Effector memory CD8-positive, alpha-beta T cell (primary cell): ENCODE results near the gene MRPL37.
A peak's percentile ranks its signal among the peaks of the same experiment; 100 is the strongest.

Experiments
- ATAC-seq: fragments of 150-1000 bp; cut with Tn5 transposase; replicated peaks from 2 replicates; pipeline ENCODE4 v1.10.0; 2021; ENCODE audit warnings: mild to moderate bottlenecking, moderate library complexity
- DNase-seq, 3 experiments: peaks; one replicate each; pipeline ENCODE4 v3.0.0; 2021
- H3K27ac Mint-ChIP-seq, 2 donors: one replicate each; pipeline ENCODE4 v1.8.0; 2022; ENCODE audit warnings: mild to moderate bottlenecking in 2 of 2, mixed read lengths in 2 of 2, moderate library complexity in 2 of 2
- H3K27me3 Mint-ChIP-seq, 2 donors: one replicate each; pipeline ENCODE4 v1.8.0; 2022; ENCODE audit warnings: mixed read lengths in 2 of 2
- H3K36me3 Mint-ChIP-seq: one replicate; pipeline ENCODE4 v1.8.0; 2022; ENCODE audit warnings: mild to moderate bottlenecking, moderate library complexity, mixed read lengths; ENCODE audit not compliant: insufficient read depth
- H3K4me1 Mint-ChIP-seq, 2 donors: one replicate each; pipeline ENCODE4 v1.8.0; 2022; ENCODE audit warnings: low read depth in 2 of 2, mixed read lengths in 2 of 2
- H3K4me3 Mint-ChIP-seq, 2 donors: one replicate each; pipeline ENCODE4 v1.8.0; 2022; ENCODE audit warnings: mild to moderate bottlenecking in 2 of 2, mixed read lengths in 2 of 2, moderate library complexity in 2 of 2
- H3K9me3 Mint-ChIP-seq, 2 donors: one replicate each; pipeline ENCODE4 v1.8.0; 2022; ENCODE audit warnings: mixed read lengths in 2 of 2

The MRPL37 gene

DNA sequence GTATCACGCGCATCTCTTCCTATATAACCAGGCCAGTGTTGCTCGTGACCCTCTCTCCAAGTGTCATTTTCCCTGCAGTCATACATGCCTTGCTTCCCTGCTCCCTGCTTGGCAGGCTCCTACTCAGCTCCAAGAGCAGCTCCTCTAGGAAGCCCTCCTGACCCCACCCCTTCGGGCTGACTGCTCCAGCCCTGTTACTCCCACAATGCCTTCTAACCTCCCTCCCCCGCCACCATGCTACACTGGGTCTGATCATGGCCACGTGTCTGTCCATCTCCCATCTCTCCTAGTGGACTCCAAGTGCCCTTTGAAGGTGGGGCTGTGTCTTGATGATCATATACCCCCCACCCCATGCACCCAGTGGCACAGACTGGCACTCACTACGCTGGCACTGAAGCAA is 44.7 kb downstream of the MRPL37 start:
- peaks cover 4 to 12% of the 10 kb centered on the region in 2 donors for H3K4me1 Mint-ChIP-seq
- H3K27me3 Mint-ChIP-seq: no peaks in the 10 kb centered on the region
- H3K9me3 Mint-ChIP-seq: no peaks in the 10 kb centered on the region
- no peak for ATAC-seq
- H3K27ac Mint-ChIP-seq: peak overlapping the region in 1 of 2 donors; percentile 4
- H3K36me3 Mint-ChIP-seq: peaks cover 49% of the 10 kb centered on the region
- DNase-seq: no peak
- H3K4me3 Mint-ChIP-seq: no peak overlapping the region

DNA sequence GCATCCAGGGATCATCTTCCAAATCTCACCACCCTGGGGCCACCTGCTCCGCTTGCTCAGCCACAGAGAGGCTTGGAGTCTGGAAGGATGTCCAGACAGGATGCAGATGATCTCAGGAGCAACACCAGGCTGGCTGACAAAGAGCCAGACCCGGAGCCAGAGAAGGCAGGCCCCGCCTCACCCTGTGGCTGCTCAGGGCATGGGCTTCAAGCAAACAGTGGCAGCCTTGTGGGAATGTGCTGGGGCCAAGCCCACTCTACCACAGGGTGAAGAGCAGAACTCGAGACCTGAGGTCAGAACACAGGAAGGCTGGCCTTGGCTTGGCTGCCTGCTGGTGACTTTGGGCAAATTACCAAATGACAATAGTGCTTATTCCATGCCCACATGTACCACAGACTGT is 45.5 kb downstream of the MRPL37 start:
- Mint-ChIP-seq H3K36me3 (peaks cover 46% of the 10 kb centered on the region), H3K4me3 (no peak overlapping the region), H3K9me3 (no peaks in the 10 kb centered on the region), H3K27me3 (no peaks in the 10 kb centered on the region), H3K4me1 (peaks cover 6 to 12% of the 10 kb centered on the region in 2 donors), H3K27ac (peak overlapping the region in 1 of 2 donors; percentile 75)
- ATAC-seq (no peak), DNase-seq (no peak)

DNA sequence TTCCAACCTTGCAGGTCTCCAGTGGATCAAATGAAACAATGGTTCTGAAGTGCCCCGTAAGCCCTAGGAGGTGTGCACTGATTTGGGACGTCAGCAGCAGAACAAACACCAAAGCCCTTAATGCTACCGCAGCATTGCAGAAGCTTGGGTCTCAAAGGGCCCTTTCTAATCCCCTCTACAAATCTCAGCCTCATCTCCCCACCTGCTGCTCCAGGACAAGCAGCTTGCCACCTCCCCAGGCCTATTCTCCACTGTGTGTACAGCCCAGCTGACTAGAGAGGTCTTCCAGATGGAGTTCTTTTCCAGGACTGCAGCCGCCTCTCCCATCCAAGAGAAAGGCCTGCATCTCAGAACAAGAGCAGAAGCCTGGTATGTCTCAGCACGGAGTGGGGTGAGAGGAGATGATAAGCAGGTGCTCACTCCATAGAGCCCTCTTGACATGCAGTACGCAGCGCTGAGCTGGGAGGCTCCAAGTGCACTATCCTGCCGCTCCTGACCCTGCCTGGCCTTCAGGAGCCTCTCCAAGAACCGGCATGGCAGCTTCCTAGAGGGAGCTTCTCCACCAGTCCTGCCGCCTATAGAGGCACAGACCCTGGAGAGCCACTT is 46.3 kb downstream of the MRPL37 start:
- H3K9me3 Mint-ChIP-seq: no peaks in the 10 kb centered on the region
- H3K27ac Mint-ChIP-seq: peak overlapping the region in 1 of 2 donors; percentile 26
- ATAC-seq (no peak), DNase-seq (no peak)
- peaks cover 6 to 12% of the 10 kb centered on the region in 2 donors for H3K4me1 Mint-ChIP-seq
- no peak overlapping the region for H3K4me3 Mint-ChIP-seq
- no peaks in the 10 kb centered on the region for H3K27me3 Mint-ChIP-seq
- H3K36me3 Mint-ChIP-seq: peaks cover 48% of the 10 kb centered on the region

DNA sequence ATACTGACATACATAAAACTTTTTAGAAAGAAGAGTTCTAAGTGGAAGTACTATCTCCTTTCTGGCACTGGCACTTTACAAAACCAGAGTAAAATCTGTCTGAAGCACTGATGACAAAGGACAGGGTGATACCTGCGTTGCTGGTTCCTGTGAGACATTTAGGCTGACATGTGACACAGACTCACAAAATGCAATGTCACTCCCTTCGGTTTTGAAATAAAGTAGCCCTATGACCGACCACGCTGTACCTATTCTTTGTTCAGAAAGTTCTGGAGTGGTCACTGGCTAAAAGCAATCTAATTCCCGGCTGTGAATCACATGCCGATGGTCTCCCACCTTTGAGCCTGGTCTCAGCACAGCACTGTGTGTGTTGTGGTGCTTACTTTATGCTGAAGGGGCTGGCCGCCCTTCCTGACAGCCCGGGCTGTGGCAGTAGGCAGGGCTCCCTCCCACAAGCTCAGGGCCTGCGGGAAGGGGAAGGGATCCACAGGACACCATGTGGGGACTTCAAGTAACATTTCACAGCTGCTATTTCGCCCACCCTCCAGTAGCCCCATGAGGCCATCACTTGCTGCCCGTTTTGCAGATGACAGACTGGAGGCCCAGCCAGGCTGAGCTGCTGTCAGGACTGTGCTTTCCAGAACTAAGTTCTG is 48.0 kb downstream of the MRPL37 start:
- H3K27ac Mint-ChIP-seq: peak overlapping the region in 1 of 2 donors; percentile 86
- DNase-seq: no peak
- ATAC-seq: no peak
- peaks cover 50% of the 10 kb centered on the region for H3K36me3 Mint-ChIP-seq
- H3K4me1 Mint-ChIP-seq: peaks cover 10 to 11% of the 10 kb centered on the region in 2 donors
- H3K9me3 Mint-ChIP-seq: no peaks in the 10 kb centered on the region
- no peak overlapping the region for H3K4me3 Mint-ChIP-seq
- H3K27me3 Mint-ChIP-seq: no peaks in the 10 kb centered on the region

DNA sequence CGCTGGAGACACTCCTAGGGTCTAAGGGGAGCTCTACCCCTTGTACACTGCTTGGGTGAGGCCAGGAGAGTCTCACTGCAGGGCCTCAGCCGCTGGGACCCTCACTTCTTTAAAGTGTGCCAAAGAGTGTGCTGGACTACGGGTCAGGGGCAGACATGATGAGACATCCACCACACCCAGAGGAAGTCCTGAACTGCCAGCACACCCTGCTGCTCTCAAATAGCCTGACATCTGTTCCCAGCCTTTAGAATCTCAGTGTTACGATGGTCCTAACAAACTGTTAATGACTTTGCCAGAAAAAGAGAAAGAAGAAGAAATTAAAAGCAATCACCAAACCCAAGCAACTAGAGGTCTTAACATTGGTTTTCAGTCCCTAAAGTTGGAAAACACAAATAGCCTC is 49.0 kb downstream of the MRPL37 start:
- Mint-ChIP-seq H3K4me3 (peak overlapping the region in 1 of 2 donors; percentile 32), H3K4me1 (peaks cover 9 to 13% of the 10 kb centered on the region in 2 donors), H3K27ac (peak overlapping the region; percentile 41 to 86), H3K36me3 (peaks cover 45% of the 10 kb centered on the region), H3K27me3 (no peaks in the 10 kb centered on the region), H3K9me3 (no peaks in the 10 kb centered on the region)
- DNase-seq (no peak), ATAC-seq (no peak)

DNA sequence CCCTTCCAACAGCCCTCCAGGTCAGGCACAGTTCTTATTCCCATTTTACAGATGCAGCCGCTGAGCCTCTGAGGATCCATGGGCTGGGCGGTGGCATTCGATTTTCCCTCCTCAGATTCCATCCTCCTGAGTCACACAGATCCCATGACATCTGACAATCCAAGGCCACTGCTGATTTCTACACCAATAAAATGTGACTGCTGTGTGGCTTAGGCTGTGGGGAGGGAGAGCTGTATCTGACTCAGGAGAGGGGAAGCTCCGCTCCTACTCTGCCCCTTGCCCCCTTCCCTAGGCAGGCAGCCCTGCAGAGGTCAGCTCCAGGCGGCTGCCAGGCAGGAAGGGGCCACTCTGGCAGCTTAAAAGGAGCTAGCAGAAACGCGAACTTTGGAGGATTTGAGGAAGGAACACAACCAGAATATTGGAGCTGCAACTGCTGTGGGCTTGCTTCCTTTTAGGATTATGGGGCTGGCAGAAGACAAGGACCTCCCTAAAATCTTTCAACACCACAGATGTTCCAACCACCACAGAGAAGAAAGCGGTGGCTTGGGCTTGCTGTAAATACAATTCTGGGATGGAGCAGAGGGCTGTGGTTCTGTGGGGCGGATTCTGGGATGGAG is 50.0 kb downstream of the MRPL37 start:
- ATAC-seq: no peak
- H3K4me3 Mint-ChIP-seq: no peak overlapping the region
- H3K4me1 Mint-ChIP-seq: peaks cover 8 to 9% of the 10 kb centered on the region in 2 donors
- H3K36me3 Mint-ChIP-seq: peaks cover 39% of the 10 kb centered on the region
- H3K9me3 Mint-ChIP-seq: no peaks in the 10 kb centered on the region
- no peaks in the 10 kb centered on the region for H3K27me3 Mint-ChIP-seq
- peak overlapping the region; percentile 27 to 86 for H3K27ac Mint-ChIP-seq
- no peak for DNase-seq

DNA sequence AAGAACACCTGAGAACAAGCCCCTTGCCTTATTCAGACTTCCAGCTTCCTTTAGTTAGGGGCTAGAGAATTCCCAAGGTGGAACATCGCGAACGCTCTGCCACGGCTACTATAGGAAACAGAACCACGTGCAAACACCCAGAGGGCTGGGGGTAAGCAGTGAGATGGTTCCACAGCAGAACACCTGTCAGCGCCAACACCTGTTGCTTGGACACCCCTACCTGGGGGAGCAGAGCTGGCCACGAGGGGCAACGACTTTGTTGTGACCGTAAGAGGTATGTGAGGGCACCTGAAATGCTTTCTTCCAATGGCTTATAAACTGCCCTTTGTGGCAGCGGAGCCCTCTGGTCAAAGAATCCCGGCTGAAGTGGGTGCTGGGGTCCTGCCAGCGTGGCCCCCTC is 50.7 kb downstream of the MRPL37 start:
- DNase-seq (no peak), ATAC-seq (no peak)
- Mint-ChIP-seq H3K27me3 (no peaks in the 10 kb centered on the region), H3K4me3 (no peak overlapping the region), H3K9me3 (no peaks in the 10 kb centered on the region), H3K36me3 (peaks cover 39% of the 10 kb centered on the region), H3K4me1 (peaks cover 7 to 9% of the 10 kb centered on the region in 2 donors), H3K27ac (peak overlapping the region in 1 of 2 donors; percentile 72)

DNA sequence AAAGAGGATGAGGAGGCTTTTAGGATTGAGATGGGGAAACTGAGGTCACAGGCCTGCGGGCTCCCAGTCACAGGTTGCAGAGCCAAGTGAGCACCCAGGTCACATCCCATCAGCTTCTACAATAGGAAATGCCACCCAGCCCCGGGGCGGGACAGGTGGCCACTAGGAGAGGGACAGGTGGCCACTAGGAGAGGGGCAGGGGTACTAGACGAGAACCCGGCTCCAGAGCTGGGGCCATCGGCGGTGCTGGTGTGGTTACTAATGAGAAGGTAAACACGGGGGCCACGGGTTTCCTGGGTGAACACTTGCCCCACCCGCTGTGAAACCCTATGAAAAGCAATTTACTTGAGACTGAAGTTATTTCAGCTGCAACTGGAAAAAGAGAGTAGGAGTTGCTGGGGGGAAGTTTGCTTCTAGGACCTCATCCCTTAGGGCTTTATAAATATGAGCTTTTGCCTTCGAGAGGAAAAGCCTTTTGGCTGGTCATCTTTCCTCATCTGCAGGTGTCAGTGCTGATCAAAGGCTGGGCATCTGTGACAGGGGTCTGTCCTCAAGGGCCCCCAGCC is 52.5 kb downstream of the MRPL37 start:
- no peak for ATAC-seq
- Mint-ChIP-seq H3K4me1 (peaks cover 10 to 12% of the 10 kb centered on the region in 2 donors), H3K4me3 (no peak overlapping the region), H3K27ac (peak overlapping the region; percentile 70 to 91), H3K9me3 (no peaks in the 10 kb centered on the region), H3K27me3 (no peaks in the 10 kb centered on the region), H3K36me3 (peaks cover 37% of the 10 kb centered on the region)
- no peak for DNase-seq

DNA sequence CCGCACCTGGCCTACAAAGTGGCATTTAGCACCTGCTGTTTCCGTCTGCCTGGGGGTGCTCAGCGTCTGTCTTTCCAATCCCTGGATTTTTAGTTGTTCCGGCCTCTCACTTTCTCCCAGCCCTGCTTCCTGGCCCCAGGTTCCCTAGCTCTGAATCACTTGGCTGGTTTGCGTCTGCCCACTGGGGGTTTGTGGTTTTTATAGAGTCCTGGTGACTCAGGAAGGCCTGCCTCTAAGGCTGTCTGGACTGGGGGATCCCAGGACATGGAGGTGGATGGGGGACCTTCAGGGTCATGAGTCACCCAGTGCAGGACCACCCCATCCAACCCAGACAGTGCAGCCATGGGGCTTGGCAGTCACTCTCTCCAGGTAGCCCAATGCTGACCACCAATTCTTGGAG is 53.5 kb downstream of the MRPL37 start:
- H3K27ac Mint-ChIP-seq: peak overlapping the region in 1 of 2 donors; percentile 91

DNA sequence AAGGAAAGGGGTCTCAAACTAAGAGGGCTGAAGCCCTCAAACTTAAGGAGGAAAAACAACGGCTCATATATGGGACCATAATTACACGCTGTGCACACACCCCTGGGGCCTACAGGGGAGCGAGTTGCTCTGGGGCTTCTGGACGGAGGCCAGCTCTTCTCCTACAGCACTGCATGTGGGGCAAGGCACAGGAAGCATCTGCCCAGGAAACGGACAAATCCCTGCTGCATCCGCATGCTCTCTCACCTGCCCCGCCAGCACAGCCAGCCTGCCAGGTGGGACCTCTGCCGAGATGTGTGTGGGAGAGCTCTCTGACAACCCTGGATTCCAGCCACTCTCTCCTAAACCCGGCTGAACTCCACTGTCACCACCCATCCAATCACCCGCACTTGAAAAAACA is 54.1 kb downstream of the MRPL37 start:
- H3K4me1 Mint-ChIP-seq: peaks cover 10% of the 10 kb centered on the region in 2 donors
- ATAC-seq (no peak), DNase-seq (no peak)
- H3K27ac Mint-ChIP-seq: peak overlapping the region in 1 of 2 donors; percentile 91
- H3K36me3 Mint-ChIP-seq: peaks cover 35% of the 10 kb centered on the region
- no peaks in the 10 kb centered on the region for H3K27me3 Mint-ChIP-seq
- H3K9me3 Mint-ChIP-seq: no peaks in the 10 kb centered on the region
- H3K4me3 Mint-ChIP-seq: no peak overlapping the region

More for the DNA sequence above, 53.5 kb downstream of the MRPL37 start:
- DNase-seq: no peak
- no peaks in the 10 kb centered on the region for H3K27me3 Mint-ChIP-seq
- H3K4me3 Mint-ChIP-seq: no peak overlapping the region
- no peak for ATAC-seq
- H3K36me3 Mint-ChIP-seq: peaks cover 40% of the 10 kb centered on the region
- H3K9me3 Mint-ChIP-seq: no peaks in the 10 kb centered on the region
- peaks cover 10 to 12% of the 10 kb centered on the region in 2 donors for H3K4me1 Mint-ChIP-seq

DNA sequence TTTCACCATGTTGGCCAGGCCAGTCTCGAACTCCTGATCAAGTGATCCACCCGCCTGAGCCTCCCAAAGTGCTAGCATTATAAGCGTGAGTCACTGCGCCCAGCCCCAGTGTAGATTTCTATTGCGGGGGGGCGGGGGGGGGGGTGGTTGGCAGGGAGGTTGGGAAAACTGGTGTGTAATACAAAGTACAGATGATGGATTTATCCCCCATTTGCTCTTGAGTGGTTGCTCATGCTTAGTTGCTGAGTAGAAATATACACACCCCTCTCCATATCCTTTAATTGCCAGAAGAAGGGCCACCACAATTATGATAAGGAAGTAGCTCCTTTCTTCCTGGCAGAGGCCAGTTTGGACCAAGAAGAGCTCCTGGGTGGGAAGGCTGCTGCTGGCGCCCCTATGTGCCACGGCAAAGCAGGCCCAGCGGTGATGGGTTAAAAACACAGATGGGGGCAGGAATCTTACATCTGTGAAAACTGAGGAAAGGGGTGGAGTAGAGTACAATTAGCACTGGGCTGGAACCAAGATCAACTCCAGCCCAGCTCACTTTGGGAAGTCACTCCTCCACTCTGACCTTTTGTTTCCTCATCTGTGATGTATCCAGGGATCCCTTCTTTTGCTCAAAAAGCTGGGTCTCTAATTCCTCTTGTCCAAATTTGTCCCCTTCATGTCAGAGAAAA is 55.2 kb downstream of the MRPL37 start:
- Mint-ChIP-seq H3K36me3 (peaks cover 30% of the 10 kb centered on the region), H3K4me3 (no peak overlapping the region), H3K27ac (peak overlapping the region in 1 of 2 donors; percentile 66), H3K27me3 (no peaks in the 10 kb centered on the region), H3K4me1 (peaks cover 8 to 9% of the 10 kb centered on the region in 2 donors), H3K9me3 (no peaks in the 10 kb centered on the region)
- DNase-seq (no peak), ATAC-seq (no peak)

DNA sequence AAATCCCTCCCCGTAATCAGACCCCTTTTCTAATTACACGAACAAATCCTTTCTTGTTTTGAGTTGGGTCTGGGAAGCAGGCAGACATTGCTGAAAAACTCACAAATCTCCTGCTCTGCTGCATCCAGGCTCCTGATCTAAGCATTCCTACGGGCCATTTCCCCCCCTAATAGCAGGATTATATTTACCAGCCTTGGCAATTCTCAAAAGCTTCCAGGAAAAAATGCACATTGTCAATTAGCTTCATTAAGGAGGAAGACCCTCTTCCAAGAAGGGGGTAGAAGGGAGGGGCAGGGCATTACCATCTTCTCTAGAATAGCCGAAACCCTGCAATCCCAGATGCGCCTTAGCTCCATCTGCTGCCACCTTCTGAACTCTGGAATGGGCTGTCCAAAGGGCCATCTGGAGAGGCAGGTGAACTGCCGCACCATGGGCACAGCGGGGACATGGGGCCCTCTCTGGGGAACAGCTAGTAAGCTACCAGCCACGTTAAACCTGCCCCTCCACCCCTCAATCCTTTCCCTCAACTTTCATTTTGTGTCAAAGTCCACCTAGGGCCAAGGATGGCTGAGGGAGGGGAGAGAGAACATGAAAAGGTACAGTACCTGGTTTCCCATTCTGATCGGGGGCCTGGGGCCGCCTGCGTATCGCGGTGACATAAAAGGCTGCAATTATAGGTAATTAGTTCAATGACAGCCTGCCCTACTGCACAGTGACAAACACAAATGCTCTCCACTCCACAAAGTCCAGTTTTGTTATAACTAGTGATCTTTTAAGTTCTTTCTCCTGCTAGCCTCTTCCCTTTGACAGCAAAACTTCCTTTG is 56.8 kb downstream of the MRPL37 start:
- Mint-ChIP-seq H3K27me3 (no peaks in the 10 kb centered on the region), H3K27ac (peak overlapping the region; percentile 21 to 86), H3K9me3 (no peaks in the 10 kb centered on the region), H3K4me1 (peaks cover 9 to 15% of the 10 kb centered on the region in 2 donors), H3K36me3 (peaks cover 20% of the 10 kb centered on the region), H3K4me3 (no peak overlapping the region)
- ATAC-seq: no peak
- no peak for DNase-seq

DNA sequence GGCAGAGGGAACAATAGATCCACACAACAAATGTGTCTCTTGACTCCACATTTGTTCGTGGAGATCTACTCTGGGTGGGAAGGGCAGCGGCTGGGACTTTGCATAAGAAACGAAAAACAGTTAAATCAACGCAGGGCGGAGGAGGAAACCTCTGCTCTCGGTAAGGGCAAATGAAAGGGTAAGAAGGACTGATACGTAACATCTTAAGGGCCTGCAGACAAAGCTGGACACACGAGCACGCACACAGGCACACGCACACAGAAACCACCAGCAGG is 57.3 kb downstream of the MRPL37 start:
- H3K4me1 Mint-ChIP-seq: peaks cover 9 to 15% of the 10 kb centered on the region in 2 donors

More for the DNA sequence above, 57.3 kb downstream of the MRPL37 start:
- H3K27me3 Mint-ChIP-seq: no peaks in the 10 kb centered on the region
- H3K4me3 Mint-ChIP-seq: no peak overlapping the region
- ATAC-seq (no peak), DNase-seq (no peak)
- H3K9me3 Mint-ChIP-seq: no peaks in the 10 kb centered on the region
- peak overlapping the region in 1 of 2 donors; percentile 77 for H3K27ac Mint-ChIP-seq
- peaks cover 18% of the 10 kb centered on the region for H3K36me3 Mint-ChIP-seq
